Right lung (tissue), 10 donors: Measurements from ENCODE around the gene C1QTNF1. TPM values are rescaled to one million over a fixed set of nuclear protein-coding genes. Genes with fewer than 3 reads are reported as not detected.

Experiments
- DNase-seq, 2 donors: peaks; one replicate each; pipeline ENCODE4 v3.0.0-alpha.2; 2013
- long read RNA-seq, 8 donors: transcript quantifications; one replicate each; lab custom pipeline, GENCODE V29; 2026
- polyA plus RNA-seq, 5 donors: library from polyadenylated mRNA; unstranded; fragments of 120-200 nt; gene quantifications; one replicate each; pipeline versions ENCODE4 v1.2.1 to v1.2.3, GENCODE V29; 2013; ENCODE audit warnings: inconsistent platforms in 1 of 5, low replicate concordance in 1 of 5; ENCODE audit not compliant: insufficient read length in 5 of 5, insufficient read depth in 1 of 5

The C1QTNF1 gene
- polyA plus RNA-seq: 1 to 10 TPM; 1.5 to 2.7 (median 2.2) TPM
- long read RNA-seq, donor 1: 0 reads
- long read RNA-seq, donor 2: 0 reads
- long read RNA-seq, donor 3, partial matches to known transcripts: 0 of 1 reads
- long read RNA-seq, donor 3, other reads (novel, unspliced or antisense): 0 of 1 reads
- long read RNA-seq, donor 4, partial matches to known transcripts: 0 of 1 reads
- long read RNA-seq, donor 4, other reads (novel, unspliced or antisense): 0 of 1 reads
- long read RNA-seq, donor 5, partial matches to known transcripts: 0 of 1 reads
- long read RNA-seq, donor 5, other reads (novel, unspliced or antisense): 0 of 1 reads
- long read RNA-seq, donor 6: 0 reads
- long read RNA-seq, donor 7, partial matches to known transcripts: 0 of 1 reads
- long read RNA-seq, donor 7, other reads (novel, unspliced or antisense): 0 of 1 reads
- long read RNA-seq, donor 8: 0 reads

GRCh38 chr17:79023886-79024771 is at the start of gene C1QTNF1:
Gene C1QTNF1 (plus strand): TSS chr17:79024169. CDS start chr17:79043969, 19,800 bp downstream.
- DNase-seq: no peak

- DNase-seq: peak; percentile 61 to 62
Measured at GRCh38 chr17:78974635-78975591, 49.1 kb upstream of the C1QTNF1 start.

- no peak for DNase-seq
Measured at GRCh38 chr17:78976907-78977680, 46.9 kb upstream of the C1QTNF1 start.

GRCh38 chr17:78977681-78977943 is 46.4 kb upstream of the C1QTNF1 start:
- no peak for DNase-seq

GRCh38 chr17:78977997-78978973 is 45.7 kb upstream of the C1QTNF1 start:
- DNase-seq: no peak

GRCh38 chr17:78979780-78980623 is 44.0 kb upstream of the C1QTNF1 start, which contains the start of gene LGALS3BP:
Gene LGALS3BP (minus strand): TSS chr17:78979923. CDS start chr17:78977191, 2,732 bp downstream.
- DNase-seq: peak; percentile 66 to 69

- DNase-seq: no peak
Measured at GRCh38 chr17:78980624-78980972, 43.4 kb upstream of the C1QTNF1 start.

GRCh38 chr17:78981010-78981888 is 42.7 kb upstream of the C1QTNF1 start:
- no peak for DNase-seq

- no peak for DNase-seq
Measured at GRCh38 chr17:78985395-78985794, 38.6 kb upstream of the C1QTNF1 start.

GRCh38 chr17:78986048-78986648 is 37.8 kb upstream of the C1QTNF1 start:
- DNase-seq: no peak

GRCh38 chr17:78986649-78987328 is 37.2 kb upstream of the C1QTNF1 start:
- peak in 1 of 2 donors; percentile 38 for DNase-seq

- DNase-seq: no peak
Measured at GRCh38 chr17:78988152-78988551, 35.8 kb upstream of the C1QTNF1 start.

- no peak for DNase-seq
Measured at GRCh38 chr17:78990349-78991016, 33.5 kb upstream of the C1QTNF1 start.

- no peak for DNase-seq
Measured at GRCh38 chr17:78991017-78991738, 32.8 kb upstream of the C1QTNF1 start.

- DNase-seq: no peak
Measured at GRCh38 chr17:78991906-78992532, 31.9 kb upstream of the C1QTNF1 start.
